Measurements from ENCODE around the gene SLC8A2. TPM values are rescaled to one million over a fixed set of nuclear protein-coding genes. Genes with fewer than 3 reads are reported as not detected.
A peak's percentile ranks its signal among the peaks of the same experiment; 100 is the strongest.

The SLC8A2 gene
- total and polyA plus RNA-seq, 2 experiments from 2014 or later, result 0.86 to 10.0 TPM

DNA sequence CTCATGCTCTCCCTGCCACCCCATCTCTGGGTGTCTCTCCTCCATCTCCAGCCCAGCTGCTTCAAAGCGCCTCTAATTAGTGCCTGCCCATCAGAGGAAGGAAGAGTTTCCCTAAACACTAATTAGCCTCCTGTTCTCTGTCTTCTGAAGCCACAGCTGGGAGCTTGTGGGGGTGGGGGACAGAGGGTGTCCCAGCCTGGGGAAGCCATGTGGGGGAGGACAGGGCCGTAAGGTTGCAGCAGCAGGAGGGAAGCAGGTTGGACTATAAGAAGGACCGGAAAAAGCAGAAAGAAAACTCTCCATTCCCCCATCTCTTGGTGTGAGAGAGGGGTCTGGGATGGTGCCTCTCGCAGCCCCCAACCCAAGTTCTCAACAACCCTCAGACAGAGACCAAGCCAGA, 26.2 kb downstream of the SLC8A2 start (continued):
- TF ChIP-seq EZH2phosphoT487 (IDR thresholded peaks at IDR 0.05; ENCODE audit: unreplicated experiment) (no peak), ZNF114 (CRISPR knock-in tag; IDR thresholded peaks at IDR 0.05) (no peak), JUNB (IDR thresholded peaks at IDR 0.05; ENCODE audit: unreplicated experiment) (no peak), EZH2 (IDR thresholded peaks at IDR 0.05; ENCODE audit: low read depth, unreplicated experiment) (no peak), NANOG (IDR thresholded peaks at IDR 0.05; ENCODE audit: borderline replicate concordance) (no peak)
- TF ChIP-seq, protein P1, sequence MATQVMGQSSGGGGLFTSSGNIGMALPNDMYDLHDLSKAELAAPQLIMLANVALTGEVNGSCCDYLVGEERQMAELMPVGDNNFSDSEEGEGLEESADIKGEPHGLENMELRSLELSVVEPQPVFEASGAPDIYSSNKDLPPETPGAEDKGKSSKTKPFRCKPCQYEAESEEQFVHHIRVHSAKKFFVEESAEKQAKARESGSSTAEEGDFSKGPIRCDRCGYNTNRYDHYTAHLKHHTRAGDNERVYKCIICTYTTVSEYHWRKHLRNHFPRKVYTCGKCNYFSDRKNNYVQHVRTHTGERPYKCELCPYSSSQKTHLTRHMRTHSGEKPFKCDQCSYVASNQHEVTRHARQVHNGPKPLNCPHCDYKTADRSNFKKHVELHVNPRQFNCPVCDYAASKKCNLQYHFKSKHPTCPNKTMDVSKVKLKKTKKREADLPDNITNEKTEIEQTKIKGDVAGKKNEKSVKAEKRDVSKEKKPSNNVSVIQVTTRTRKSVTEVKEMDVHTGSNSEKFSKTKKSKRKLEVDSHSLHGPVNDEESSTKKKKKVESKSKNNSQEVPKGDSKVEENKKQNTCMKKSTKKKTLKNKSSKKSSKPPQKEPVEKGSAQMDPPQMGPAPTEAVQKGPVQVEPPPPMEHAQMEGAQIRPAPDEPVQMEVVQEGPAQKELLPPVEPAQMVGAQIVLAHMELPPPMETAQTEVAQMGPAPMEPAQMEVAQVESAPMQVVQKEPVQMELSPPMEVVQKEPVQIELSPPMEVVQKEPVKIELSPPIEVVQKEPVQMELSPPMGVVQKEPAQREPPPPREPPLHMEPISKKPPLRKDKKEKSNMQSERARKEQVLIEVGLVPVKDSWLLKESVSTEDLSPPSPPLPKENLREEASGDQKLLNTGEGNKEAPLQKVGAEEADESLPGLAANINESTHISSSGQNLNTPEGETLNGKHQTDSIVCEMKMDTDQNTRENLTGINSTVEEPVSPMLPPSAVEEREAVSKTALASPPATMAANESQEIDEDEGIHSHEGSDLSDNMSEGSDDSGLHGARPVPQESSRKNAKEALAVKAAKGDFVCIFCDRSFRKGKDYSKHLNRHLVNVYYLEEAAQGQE (IDR thresholded peaks at IDR 0.05; ENCODE audit: unreplicated experiment), result no peak

DNA sequence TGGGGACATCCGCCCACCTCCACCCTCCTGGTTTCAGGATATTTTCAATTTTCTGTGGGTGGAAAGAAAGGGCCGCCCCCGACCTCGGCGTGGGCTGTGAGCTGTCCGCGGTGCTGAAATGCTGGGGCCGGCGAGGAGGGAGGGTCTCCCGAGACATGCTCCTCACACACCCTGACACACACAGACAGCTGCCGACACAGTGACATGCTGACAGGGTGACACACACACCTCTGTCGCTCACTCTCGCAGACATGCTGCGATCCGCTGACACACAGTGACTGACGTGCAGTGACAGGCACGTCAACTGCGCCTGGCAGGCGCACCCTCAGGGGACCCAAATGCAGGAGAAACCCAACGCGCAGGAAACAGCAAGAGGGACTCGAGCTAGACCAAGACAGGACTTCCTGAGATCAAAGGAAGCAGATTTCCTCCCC, 27.3 kb downstream of the SLC8A2 start:
- H3K4me2 ChIP-seq, result no peak overlapping the region
- peak overlapping the region; percentile 31; the same call in 1 of the 3 replicates for H3K4me3 Mint-ChIP-seq
- H3K9me3 Mint-ChIP-seq, result no peaks in the 10 kb centered on the region; the same call in 2 of the 3 replicates
- H2AFZ ChIP-seq, result no peak overlapping the region
- no peak overlapping the region for H3K27ac ChIP-seq (ENCODE audit: low read depth)
- H3K36me3 ChIP-seq (ENCODE audit: insufficient read depth), result no peaks in the 10 kb centered on the region
- H3K79me2 ChIP-seq (replicated peaks; ENCODE audit: insufficient read depth), result no peaks in the 10 kb centered on the region
- peaks cover 23% of the 10 kb centered on the region for H3K27me3 ChIP-seq (ENCODE audit: insufficient read depth)
- H3K9me2 ChIP-seq (ENCODE audit: insufficient read depth), result no peaks in the 10 kb centered on the region
- no peak overlapping the region for H3K4me3 ChIP-seq
- peak; percentile 76 for DNase-seq (ENCODE audit: low spot score)
- H3K36me3 Mint-ChIP-seq (ENCODE audit: low read depth), result no peaks in the 10 kb centered on the region; the same call in 2 of the 3 replicates
- no peak overlapping the region for H3K27ac Mint-ChIP-seq
- peaks cover 34% of the 10 kb centered on the region for H3K27me3 Mint-ChIP-seq (ENCODE audit: insufficient read depth, low read depth, poor library complexity)
- H3K4me1 Mint-ChIP-seq, result peaks cover 30% of the 10 kb centered on the region
- peaks cover 21% of the 10 kb centered on the region for H3K4me1 ChIP-seq (ENCODE audit: insufficient read depth)
- peaks cover 6% of the 10 kb centered on the region for H4K20me1 ChIP-seq (replicated peaks; ENCODE audit: insufficient read depth)
- peaks cover 24% of the 10 kb centered on the region; the same call in 1 of the 2 replicates for H3F3A ChIP-seq (replicated peaks; ENCODE audit: low read depth)
- ATAC-seq, result no peak; the same call in 2 of the 3 replicates
- no peak for TF ChIP-seq STAT1 (IDR thresholded peaks at IDR 0.05; ENCODE audit: unreplicated experiment)
- no peak for TF ChIP-seq EZH2phosphoT487 (IDR thresholded peaks at IDR 0.05; ENCODE audit: unreplicated experiment)
- TF ChIP-seq, protein P2, sequence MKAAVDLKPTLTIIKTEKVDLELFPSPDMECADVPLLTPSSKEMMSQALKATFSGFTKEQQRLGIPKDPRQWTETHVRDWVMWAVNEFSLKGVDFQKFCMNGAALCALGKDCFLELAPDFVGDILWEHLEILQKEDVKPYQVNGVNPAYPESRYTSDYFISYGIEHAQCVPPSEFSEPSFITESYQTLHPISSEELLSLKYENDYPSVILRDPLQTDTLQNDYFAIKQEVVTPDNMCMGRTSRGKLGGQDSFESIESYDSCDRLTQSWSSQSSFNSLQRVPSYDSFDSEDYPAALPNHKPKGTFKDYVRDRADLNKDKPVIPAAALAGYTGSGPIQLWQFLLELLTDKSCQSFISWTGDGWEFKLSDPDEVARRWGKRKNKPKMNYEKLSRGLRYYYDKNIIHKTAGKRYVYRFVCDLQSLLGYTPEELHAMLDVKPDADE (IDR thresholded peaks at IDR 0.05), result no peak
- TF ChIP-seq POLR2AphosphoS5 (IDR thresholded peaks at IDR 0.05; ENCODE audit: low read depth), result no peak
- TF ChIP-seq, protein P3, sequence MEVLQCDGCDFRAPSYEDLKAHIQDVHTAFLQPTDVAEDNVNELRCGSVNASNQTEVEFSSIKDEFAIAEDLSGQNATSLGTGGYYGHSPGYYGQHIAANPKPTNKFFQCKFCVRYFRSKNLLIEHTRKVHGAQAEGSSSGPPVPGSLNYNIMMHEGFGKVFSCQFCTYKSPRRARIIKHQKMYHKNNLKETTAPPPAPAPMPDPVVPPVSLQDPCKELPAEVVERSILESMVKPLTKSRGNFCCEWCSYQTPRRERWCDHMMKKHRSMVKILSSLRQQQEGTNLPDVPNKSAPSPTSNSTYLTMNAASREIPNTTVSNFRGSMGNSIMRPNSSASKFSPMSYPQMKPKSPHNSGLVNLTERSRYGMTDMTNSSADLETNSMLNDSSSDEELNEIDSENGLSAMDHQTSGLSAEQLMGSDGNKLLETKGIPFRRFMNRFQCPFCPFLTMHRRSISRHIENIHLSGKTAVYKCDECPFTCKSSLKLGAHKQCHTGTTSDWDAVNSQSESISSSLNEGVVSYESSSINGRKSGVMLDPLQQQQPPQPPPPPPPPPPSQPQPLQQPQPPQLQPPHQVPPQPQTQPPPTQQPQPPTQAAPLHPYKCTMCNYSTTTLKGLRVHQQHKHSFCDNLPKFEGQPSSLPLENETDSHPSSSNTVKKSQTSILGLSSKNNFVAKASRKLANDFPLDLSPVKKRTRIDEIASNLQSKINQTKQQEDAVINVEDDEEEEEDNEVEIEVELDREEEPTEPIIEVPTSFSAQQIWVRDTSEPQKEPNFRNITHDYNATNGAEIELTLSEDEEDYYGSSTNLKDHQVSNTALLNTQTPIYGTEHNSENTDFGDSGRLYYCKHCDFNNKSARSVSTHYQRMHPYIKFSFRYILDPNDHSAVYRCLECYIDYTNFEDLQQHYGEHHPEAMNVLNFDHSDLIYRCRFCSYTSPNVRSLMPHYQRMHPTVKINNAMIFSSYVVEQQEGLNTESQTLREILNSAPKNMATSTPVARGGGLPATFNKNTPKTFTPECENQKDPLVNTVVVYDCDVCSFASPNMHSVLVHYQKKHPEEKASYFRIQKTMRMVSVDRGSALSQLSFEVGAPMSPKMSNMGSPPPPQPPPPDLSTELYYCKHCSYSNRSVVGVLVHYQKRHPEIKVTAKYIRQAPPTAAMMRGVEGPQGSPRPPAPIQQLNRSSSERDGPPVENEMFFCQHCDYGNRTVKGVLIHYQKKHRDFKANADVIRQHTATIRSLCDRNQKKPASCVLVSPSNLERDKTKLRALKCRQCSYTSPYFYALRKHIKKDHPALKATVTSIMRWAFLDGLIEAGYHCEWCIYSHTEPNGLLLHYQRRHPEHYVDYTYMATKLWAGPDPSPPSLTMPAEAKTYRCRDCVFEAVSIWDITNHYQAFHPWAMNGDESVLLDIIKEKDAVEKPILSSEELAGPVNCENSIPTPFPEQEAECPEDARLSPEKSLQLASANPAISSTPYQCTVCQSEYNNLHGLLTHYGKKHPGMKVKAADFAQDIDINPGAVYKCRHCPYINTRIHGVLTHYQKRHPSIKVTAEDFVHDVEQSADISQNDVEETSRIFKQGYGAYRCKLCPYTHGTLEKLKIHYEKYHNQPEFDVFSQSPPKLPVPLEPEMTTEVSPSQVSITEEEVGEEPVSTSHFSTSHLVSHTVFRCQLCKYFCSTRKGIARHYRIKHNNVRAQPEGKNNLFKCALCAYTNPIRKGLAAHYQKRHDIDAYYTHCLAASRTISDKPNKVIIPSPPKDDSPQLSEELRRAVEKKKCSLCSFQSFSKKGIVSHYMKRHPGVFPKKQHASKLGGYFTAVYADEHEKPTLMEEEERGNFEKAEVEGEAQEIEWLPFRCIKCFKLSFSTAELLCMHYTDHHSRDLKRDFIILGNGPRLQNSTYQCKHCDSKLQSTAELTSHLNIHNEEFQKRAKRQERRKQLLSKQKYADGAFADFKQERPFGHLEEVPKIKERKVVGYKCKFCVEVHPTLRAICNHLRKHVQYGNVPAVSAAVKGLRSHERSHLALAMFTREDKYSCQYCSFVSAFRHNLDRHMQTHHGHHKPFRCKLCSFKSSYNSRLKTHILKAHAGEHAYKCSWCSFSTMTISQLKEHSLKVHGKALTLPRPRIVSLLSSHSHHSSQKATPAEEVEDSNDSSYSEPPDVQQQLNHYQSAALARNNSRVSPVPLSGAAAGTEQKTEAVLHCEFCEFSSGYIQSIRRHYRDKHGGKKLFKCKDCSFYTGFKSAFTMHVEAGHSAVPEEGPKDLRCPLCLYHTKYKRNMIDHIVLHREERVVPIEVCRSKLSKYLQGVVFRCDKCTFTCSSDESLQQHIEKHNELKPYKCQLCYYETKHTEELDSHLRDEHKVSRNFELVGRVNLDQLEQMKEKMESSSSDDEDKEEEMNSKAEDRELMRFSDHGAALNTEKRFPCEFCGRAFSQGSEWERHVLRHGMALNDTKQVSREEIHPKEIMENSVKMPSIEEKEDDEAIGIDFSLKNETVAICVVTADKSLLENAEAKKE (CRISPR knock-in tag; IDR thresholded peaks at IDR 0.05), result no peak
- TF ChIP-seq, protein P1 (IDR thresholded peaks at IDR 0.05; ENCODE audit: unreplicated experiment), result peak; percentile 97
